Mesothelial cell of epicardium (in vitro differentiated cells): Measurements from ENCODE around the gene PMM1. TPM values are rescaled to one million over a fixed set of nuclear protein-coding genes. Genes with fewer than 3 reads are reported as not detected.

Source experiments
- DNase-seq, 2 experiments: peaks; one replicate each; pipeline ENCODE4 v3.0.0; 2021; ENCODE audit warnings: low spot score in 2 of 2; ENCODE audit not compliant: unreplicated experiment in 2 of 2
- H3K27ac Mint-ChIP-seq: 2 replicates; pipeline ENCODE4 v1.8.0; 2021; ENCODE audit warnings: mixed read lengths
- H3K27me3 Mint-ChIP-seq: 2 replicates; pipeline ENCODE4 v1.8.0; 2021; ENCODE audit warnings: low read depth, mixed read lengths
- H3K36me3 Mint-ChIP-seq: 2 replicates; pipeline ENCODE4 v1.8.0; 2021; ENCODE audit warnings: mixed read lengths
- H3K4me1 Mint-ChIP-seq: 2 replicates; pipeline ENCODE4 v1.8.0; 2021; ENCODE audit warnings: mixed read lengths
- H3K4me3 Mint-ChIP-seq: 2 replicates; pipeline ENCODE4 v1.8.0; 2021; ENCODE audit warnings: mild to moderate bottlenecking, moderate library complexity, mixed read lengths
- H3K9me3 Mint-ChIP-seq: 2 replicates; pipeline ENCODE4 v1.8.0; 2021; ENCODE audit warnings: mixed read lengths
- total RNA-seq: library from RNA; stranded (reverse); gene quantifications from 3 replicates; pipeline ENCODE4 v1.2.1, GENCODE V29; 2021
- TF ChIP-seq, protein P1 (sequence below): fragments of 200-600 bp; sonication (generic); IDR thresholded peaks from one replicate; pipeline ENCODE4 v1.5.0; 2021; ENCODE audit warnings: antibody characterized with exemption; ENCODE audit not compliant: unreplicated experiment

PMM1 gene
- total RNA-seq, 1 donor from 2014 or later, result 25.8 TPM

DNA sequence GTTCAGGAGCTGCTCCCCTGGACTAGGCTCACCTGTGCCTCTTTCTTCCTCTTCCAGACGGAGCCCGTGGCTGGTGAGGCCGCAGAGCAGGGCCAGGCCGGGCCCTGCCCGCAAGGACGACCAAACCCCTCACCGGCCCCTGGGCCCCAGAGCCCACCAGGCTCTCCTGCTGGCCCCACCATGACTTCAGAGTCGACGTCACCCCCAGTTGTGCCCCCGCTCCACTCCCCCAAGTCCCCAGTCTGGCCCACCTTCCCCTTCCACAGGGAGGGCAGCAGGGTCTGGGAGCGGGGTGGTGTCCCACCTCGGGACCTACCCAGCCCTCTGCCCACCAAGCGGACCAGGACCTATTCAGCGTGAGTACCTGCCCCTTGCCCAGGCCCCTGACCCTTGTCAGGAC, 17.9 kb downstream of the PMM1 start:
- Mint-ChIP-seq H3K36me3 (peaks cover 2% of the 10 kb centered on the region), H3K9me3 (no peaks in the 10 kb centered on the region), H3K27me3 (no peaks in the 10 kb centered on the region), H3K27ac (no peak overlapping the region), H3K4me3 (no peak overlapping the region), H3K4me1 (peaks cover 10% of the 10 kb centered on the region)
- DNase-seq, result no peak
- TF ChIP-seq, protein P1, sequence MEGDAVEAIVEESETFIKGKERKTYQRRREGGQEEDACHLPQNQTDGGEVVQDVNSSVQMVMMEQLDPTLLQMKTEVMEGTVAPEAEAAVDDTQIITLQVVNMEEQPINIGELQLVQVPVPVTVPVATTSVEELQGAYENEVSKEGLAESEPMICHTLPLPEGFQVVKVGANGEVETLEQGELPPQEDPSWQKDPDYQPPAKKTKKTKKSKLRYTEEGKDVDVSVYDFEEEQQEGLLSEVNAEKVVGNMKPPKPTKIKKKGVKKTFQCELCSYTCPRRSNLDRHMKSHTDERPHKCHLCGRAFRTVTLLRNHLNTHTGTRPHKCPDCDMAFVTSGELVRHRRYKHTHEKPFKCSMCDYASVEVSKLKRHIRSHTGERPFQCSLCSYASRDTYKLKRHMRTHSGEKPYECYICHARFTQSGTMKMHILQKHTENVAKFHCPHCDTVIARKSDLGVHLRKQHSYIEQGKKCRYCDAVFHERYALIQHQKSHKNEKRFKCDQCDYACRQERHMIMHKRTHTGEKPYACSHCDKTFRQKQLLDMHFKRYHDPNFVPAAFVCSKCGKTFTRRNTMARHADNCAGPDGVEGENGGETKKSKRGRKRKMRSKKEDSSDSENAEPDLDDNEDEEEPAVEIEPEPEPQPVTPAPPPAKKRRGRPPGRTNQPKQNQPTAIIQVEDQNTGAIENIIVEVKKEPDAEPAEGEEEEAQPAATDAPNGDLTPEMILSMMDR, result no peak

DNA sequence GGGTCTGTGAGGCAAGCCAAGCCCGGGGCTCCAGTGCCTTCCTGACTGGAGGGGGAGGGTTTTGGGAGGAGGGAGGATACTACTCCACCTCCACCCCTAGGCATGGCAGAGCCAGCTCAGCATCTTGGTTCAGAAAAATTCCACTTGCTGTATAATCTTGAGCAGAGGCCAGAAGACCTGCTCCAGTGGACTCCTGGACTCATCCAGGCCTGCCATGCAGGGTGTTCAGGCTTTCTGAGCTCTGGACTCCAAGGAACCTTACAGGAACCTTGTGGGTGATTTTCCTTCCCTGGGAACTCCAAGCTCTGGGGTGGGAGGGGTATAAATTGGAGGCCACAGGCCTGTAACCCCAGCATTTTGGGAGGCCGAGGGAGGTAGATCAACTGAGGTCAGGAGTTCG, 19.4 kb downstream of the PMM1 start:
- peaks cover 10% of the 10 kb centered on the region for H3K4me1 Mint-ChIP-seq
- no peaks in the 10 kb centered on the region for H3K36me3 Mint-ChIP-seq
- H3K27me3 Mint-ChIP-seq, result no peaks in the 10 kb centered on the region
- no peak for DNase-seq
- H3K4me3 Mint-ChIP-seq, result no peak overlapping the region
- no peak overlapping the region for H3K27ac Mint-ChIP-seq
- TF ChIP-seq, protein P1, result no peak
- H3K9me3 Mint-ChIP-seq, result no peaks in the 10 kb centered on the region

DNA sequence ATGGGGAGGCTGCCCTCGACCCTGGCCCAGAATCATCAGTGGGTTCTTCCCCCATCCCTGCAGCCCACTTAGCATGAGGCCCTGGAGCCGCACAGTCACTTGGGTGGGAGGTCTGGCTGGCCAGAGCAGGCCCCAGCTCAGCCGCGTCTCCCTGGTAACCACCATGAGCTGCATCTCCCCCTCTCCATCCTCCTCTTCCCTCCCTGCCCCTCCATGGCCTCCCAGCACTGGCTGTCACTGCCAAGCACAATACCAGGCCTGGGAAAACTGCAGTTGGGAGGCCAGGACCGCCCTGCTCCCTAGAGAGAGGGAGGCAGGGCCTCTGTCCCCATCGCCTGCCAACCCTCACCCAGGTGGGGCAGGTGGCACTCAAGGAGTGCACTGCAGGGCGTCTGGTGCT, 20.8 kb downstream of the PMM1 start:
- Mint-ChIP-seq H3K36me3 (no peaks in the 10 kb centered on the region), H3K9me3 (no peaks in the 10 kb centered on the region), H3K27me3 (no peaks in the 10 kb centered on the region), H3K4me1 (peaks cover 10% of the 10 kb centered on the region), H3K27ac (no peak overlapping the region), H3K4me3 (no peak overlapping the region)
- TF ChIP-seq, protein P1, result no peak
- DNase-seq, result no peak

DNA sequence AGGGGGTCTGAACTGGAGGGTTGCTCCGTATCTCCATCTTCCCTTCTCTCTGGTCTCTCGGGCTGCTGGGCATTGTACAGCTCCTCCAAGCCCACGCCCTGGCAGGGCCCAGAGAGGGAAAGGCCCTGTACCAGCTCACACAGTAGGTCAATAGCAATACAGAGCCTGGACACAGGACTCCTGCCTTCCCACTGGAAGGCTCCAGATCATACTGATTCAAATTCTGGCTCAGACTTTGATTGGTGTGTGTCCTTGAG, 22.2 kb downstream of the PMM1 start:
- Mint-ChIP-seq H3K27me3 (no peaks in the 10 kb centered on the region), H3K27ac (no peak overlapping the region), H3K4me1 (peaks cover 20% of the 10 kb centered on the region), H3K9me3 (no peaks in the 10 kb centered on the region), H3K4me3 (no peak overlapping the region), H3K36me3 (no peaks in the 10 kb centered on the region)
- TF ChIP-seq, protein P1, result no peak
- DNase-seq, result no peak

DNA sequence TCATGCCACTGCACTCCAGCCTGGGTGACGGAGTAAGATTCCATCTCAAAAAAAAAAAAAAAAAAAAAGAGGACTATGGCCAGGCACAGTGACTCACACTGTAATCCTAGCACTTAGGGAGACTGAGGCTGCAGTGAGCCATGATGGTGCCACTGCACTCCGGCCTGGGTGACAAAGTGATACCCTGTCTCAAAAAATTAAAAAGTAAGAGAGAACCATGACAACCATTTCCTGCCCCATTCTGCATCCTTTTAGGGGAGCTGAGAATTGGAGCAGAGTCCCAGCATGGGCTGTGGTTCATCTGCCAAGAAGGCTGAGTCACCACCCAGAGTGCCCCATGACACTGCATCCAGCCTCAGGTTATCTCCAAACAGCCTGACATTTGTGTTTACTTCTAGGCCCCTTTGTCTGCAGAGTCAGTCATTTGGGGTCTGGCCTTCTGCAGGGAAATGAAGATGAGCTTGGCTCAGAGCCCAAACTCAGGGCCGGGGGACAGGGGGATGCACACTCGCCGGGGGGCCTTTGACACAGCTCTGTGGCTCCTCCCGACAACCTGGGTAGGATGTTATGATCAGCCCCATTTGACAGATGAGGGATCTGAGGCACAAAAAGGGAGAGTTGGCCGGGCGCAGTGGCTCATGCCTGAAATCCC, 24.1 kb downstream of the PMM1 start:
- no peaks in the 10 kb centered on the region for H3K27me3 Mint-ChIP-seq
- peak overlapping the region; percentile 2 for H3K27ac Mint-ChIP-seq
- TF ChIP-seq, protein P1, result no peak
- H3K4me1 Mint-ChIP-seq, result peaks cover 36% of the 10 kb centered on the region
- no peak for DNase-seq
- H3K9me3 Mint-ChIP-seq, result no peaks in the 10 kb centered on the region
- no peaks in the 10 kb centered on the region for H3K36me3 Mint-ChIP-seq
- H3K4me3 Mint-ChIP-seq, result no peak overlapping the region

DNA sequence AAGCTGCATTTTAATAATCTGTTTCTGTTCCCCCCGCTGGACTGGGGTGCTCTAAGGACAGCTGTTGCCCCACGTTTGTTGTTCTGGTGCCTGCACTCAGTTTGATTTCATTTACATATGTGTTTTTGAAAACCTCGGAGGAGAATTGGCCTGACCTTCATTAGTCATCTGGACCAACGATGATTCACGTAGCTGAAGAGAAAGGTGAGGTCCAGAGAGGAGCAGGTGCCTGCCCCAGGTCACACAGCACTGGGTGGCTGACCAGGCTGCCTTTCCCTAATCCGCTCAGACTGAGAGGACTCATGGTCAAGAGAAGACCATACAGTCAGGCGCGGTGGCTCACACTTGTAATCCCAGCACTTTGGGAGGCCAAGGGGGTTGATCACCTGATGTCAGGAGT, 25.1 kb downstream of the PMM1 start:
- Mint-ChIP-seq H3K36me3 (no peaks in the 10 kb centered on the region), H3K27me3 (no peaks in the 10 kb centered on the region), H3K4me1 (peaks cover 46% of the 10 kb centered on the region), H3K27ac (no peak overlapping the region), H3K4me3 (no peak overlapping the region), H3K9me3 (no peaks in the 10 kb centered on the region)
- DNase-seq, result no peak
- TF ChIP-seq, protein P1, result no peak
